Esophagus muscularis mucosa (tissue), 3 donors: ENCODE results near the gene ZNF440.

Source experiments
- CTCF ChIP-seq, 3 experiments: fragments of 200-600 bp in 2 of 3; fragments of 450-650 bp in 1 of 3; sonication (generic) in 2 of 3; IDR thresholded peaks; one replicate each; pipeline ENCODE4 v1.5.1; 2017 to 2019; ENCODE audit warnings: antibody characterized with exemption in 3 of 3, mild to moderate bottlenecking in 2 of 3, moderate library complexity in 1 of 3
- POLR2AphosphoS5 ChIP-seq, 2 donors: sonication (generic); formaldehyde crosslinking; IDR thresholded peaks; one replicate each; pipeline ENCODE4 v1.6.1; 2017; ENCODE audit warnings: antibody characterized with exemption in 2 of 2

DNA sequence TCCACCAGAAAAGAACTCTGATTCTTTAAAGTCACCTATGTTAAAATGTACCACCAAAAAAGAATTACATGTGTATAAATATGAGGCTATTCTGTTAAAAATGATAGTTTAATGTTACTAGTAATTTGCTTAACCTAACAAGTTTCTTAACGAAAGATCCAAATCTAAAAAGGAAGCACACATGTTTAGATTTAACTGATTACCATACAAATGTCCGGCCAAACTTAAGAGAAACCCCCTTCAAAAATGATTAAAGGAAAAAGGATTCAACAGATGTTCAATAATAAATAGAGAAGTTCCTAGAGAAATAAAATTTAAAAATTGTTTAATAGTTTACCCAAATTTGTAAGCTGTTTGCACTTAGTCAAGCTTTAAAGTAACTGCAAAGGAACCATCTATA lies 68.5 kb downstream of the ZNF440 start:
- TF ChIP-seq POLR2AphosphoS5 (IDR thresholded peaks at IDR 0.05), result no peak
- no peak for TF ChIP-seq CTCF (IDR thresholded peaks at IDR 0.05)
